Transverse colon (tissue), 4 donors: ENCODE measurements around the gene TMEM117. TPM values are rescaled to one million over a fixed set of nuclear protein-coding genes. Genes with fewer than 3 reads are reported as not detected.

ENCODE experiments used
- DNase-seq: peaks from one replicate; pipeline ENCODE4 v3.0.0-alpha.2; 2019
- H3K27ac ChIP-seq, 4 donors: fragments of 200-600 bp; sonication (generic); 2 replicates each; pipeline ENCODE4 v1.5.1; 2016 to 2018; ENCODE audit warnings: inconsistent platforms in 4 of 4
- H3K27me3 ChIP-seq: fragments of 200-600 bp; sonication (generic); 2 replicates; pipeline ENCODE4 v1.5.1; 2017; ENCODE audit warnings: inconsistent platforms
- H3K36me3 ChIP-seq, 4 donors: fragments of 200-600 bp; sonication (generic); 2 replicates each; pipeline ENCODE4 v1.5.1; 2017 to 2019; ENCODE audit warnings: inconsistent platforms in 4 of 4
- H3K4me1 ChIP-seq, 4 donors: fragments of 200-600 bp; sonication (generic); 2 replicates each; pipeline ENCODE4 v1.5.1; 2017 to 2020; ENCODE audit warnings: inconsistent platforms in 4 of 4
- H3K4me3 ChIP-seq, 4 donors: fragments of 200-600 bp; sonication (generic); 1 replicate in 1 of 4; 2 replicates in 3 of 4; pipeline versions ENCODE4 v1.5.1 to v1.6.1; 2017 to 2019; ENCODE audit warnings: inconsistent platforms in 4 of 4
- H3K9me3 ChIP-seq, 2 donors: fragments of 200-600 bp; sonication (generic); 2 replicates each; pipeline ENCODE4 v1.5.1; 2017 to 2019; ENCODE audit warnings: inconsistent platforms in 2 of 2
- CTCF ChIP-seq, 5 experiments: fragments of 200-600 bp in 3 of 5; fragments of 450-650 bp in 2 of 5; sonication (generic) in 3 of 5; IDR thresholded peaks; 1 replicate in 2 of 5; 2 replicates in 3 of 5; pipeline ENCODE4 v1.5.1; 2016 to 2017; ENCODE audit warnings: antibody characterized with exemption in 5 of 5, inconsistent platforms in 3 of 5, mild to moderate bottlenecking in 2 of 5, moderate library complexity in 1 of 5
- EP300 ChIP-seq: sonication (generic); formaldehyde crosslinking; IDR thresholded peaks from one replicate; pipeline ENCODE4 v1.6.1; 2017; ENCODE audit warnings: antibody characterized with exemption, low read depth
- POLR2A ChIP-seq: fragments of 450-650 bp; IDR thresholded peaks from one replicate; pipeline ENCODE4 v1.6.1; 2016; ENCODE audit warnings: antibody characterized with exemption, mild to moderate bottlenecking, moderate library complexity
- POLR2AphosphoS5 ChIP-seq, 3 donors: sonication (generic); formaldehyde crosslinking; IDR thresholded peaks; one replicate each; pipeline ENCODE4 v1.6.1; 2016; ENCODE audit warnings: antibody characterized with exemption in 3 of 3
- WGBS, 2 donors: methylation state at CpG; one replicate each; pipeline ENCODE4 v1.1.5; 2018; ENCODE audit warnings: low coverage in 1 of 2; 5-methylcytosine and 5-hydroxymethylcytosine counted together
- in situ Hi-C, 4 donors: fragments of 200-750 bp; cut with MboI; loops; one replicate each; pipeline versions ENCODE4 v1.15.0 to v1.15.1; 2017; ENCODE audit warnings: low sequenced_read_pairs in 3 of 4, low pct_ligation_motif_present in 1 of 4, low pct_unique_long_range_greater_than_20kb in 1 of 4
- intact Hi-C: fragments of 100-400 bp; cut with DNase I; formaldehyde crosslinking; loops from one replicate; pipeline ENCODE4 v1.15.1; 2023; ENCODE audit warnings: low total_unique reads
- total RNA-seq, 4 donors: library from RNA; depleted of rRNA; stranded (reverse); fragments of >200 nt; gene quantifications; one replicate each; pipeline ENCODE4 v1.1.0, GENCODE V29; 2016

TMEM117 gene
- total RNA-seq, 4 donors from 2014 or later = 0.40 to 92.8 (median 25.6) TPM

GRCh38 chr12:43978556-43978955 is 142.7 kb downstream of the TMEM117 start:
- no peaks in the 10 kb centered on the region for H3K9me3 ChIP-seq
- no peaks in the 10 kb centered on the region for H3K36me3 ChIP-seq
- 63 to 71% methylated on average over 2 of the region's 2 CpGs for WGBS, 2 donors
- H3K4me3 ChIP-seq = no peak overlapping the region
- DNase-seq = no peak
- TF ChIP-seq CTCF (IDR thresholded peaks at IDR 0.05) (no peak), EP300 (no peak), POLR2AphosphoS5 (IDR thresholded peaks at IDR 0.05) (no peak), POLR2A (no peak)
- H3K27me3 ChIP-seq = no peaks in the 10 kb centered on the region
- no peak overlapping the region for H3K27ac ChIP-seq
- intact Hi-C loops (no loop called here), in situ Hi-C loops (loop anchor here in 1 of 4 donors (25.0 kb wide), 1 partner anchor 959 kb away; no protein-coding TSS in a partner anchor)
- no peaks in the 10 kb centered on the region for H3K4me1 ChIP-seq

GRCh38 chr12:43979450-43979849 is 143.6 kb downstream of the TMEM117 start:
- Histone ChIP-seq H3K36me3 (no peaks in the 10 kb centered on the region), H3K27me3 (no peaks in the 10 kb centered on the region), H3K4me3 (no peak overlapping the region), H3K4me1 (no peaks in the 10 kb centered on the region), H3K27ac (no peak overlapping the region), H3K9me3 (no peaks in the 10 kb centered on the region)
- no peak for DNase-seq
- 96 to 100% methylated on average over 2 to 3 of the region's 3 CpGs for WGBS, 2 donors
- intact Hi-C loops = no loop called here
- TF ChIP-seq EP300 (no peak), CTCF (IDR thresholded peaks at IDR 0.05) (no peak), POLR2A (no peak), POLR2AphosphoS5 (IDR thresholded peaks at IDR 0.05) (no peak)
- in situ Hi-C loops = loop anchor here in 1 of 4 donors (25.0 kb wide), 1 partner anchor 958 kb away; no protein-coding TSS in a partner anchor

- Histone ChIP-seq H3K4me3 (no peak overlapping the region), H3K27ac (no peak overlapping the region), H3K36me3 (no peaks in the 10 kb centered on the region), H3K4me1 (no peaks in the 10 kb centered on the region), H3K9me3 (no peaks in the 10 kb centered on the region), H3K27me3 (no peaks in the 10 kb centered on the region)
- WGBS, 2 donors = 88 to 91% methylated on average over 2 to 6 of the region's 6 CpGs
- in situ Hi-C loops (loop anchor here in 1 of 4 donors (25.0 kb wide), 1 partner anchor 957 kb away; no protein-coding TSS in a partner anchor), intact Hi-C loops (no loop called here)
- DNase-seq = no peak
- TF ChIP-seq POLR2AphosphoS5 (IDR thresholded peaks at IDR 0.05) (no peak), EP300 (no peak), POLR2A (no peak), CTCF (IDR thresholded peaks at IDR 0.05) (no peak)
Measured at GRCh38 chr12:43980627-43981191, 144.8 kb downstream of the TMEM117 start.

- H3K4me3 ChIP-seq = no peak overlapping the region
- no peaks in the 10 kb centered on the region for H3K9me3 ChIP-seq
- DNase-seq = no peak
- no peaks in the 10 kb centered on the region for H3K36me3 ChIP-seq
- TF ChIP-seq POLR2AphosphoS5 (IDR thresholded peaks at IDR 0.05) (no peak), CTCF (IDR thresholded peaks at IDR 0.05) (no peak), EP300 (no peak)
- H3K27me3 ChIP-seq = no peaks in the 10 kb centered on the region
- H3K27ac ChIP-seq = no peak overlapping the region
- H3K4me1 ChIP-seq = no peaks in the 10 kb centered on the region
- intact Hi-C loops (no loop called here), in situ Hi-C loops (loop anchor here in 1 of 4 donors (25.0 kb wide), 1 partner anchor 956 kb away; no protein-coding TSS in a partner anchor)
Measured at GRCh38 chr12:43981726-43982125, 145.8 kb downstream of the TMEM117 start.
